Parathyroid adenoma (tissue), 2 donors: Measurements from ENCODE around the gene TRAM2.
A peak's percentile ranks its signal among the peaks of the same experiment; 100 is the strongest.

ENCODE experiments used
- H2AFZ ChIP-seq: fragments of 300-600 bp; sonication (generic); one replicate; pipeline ENCODE4 v1.7.0; 2017; ENCODE audit warnings: antibody characterized with exemption, mild to moderate bottlenecking
- H3K27ac ChIP-seq: fragments of 300-600 bp; sonication (generic); one replicate; pipeline ENCODE4 v1.7.0; 2017
- H3K27me3 ChIP-seq: fragments of 300-600 bp; sonication (generic); one replicate; pipeline ENCODE4 v1.7.0; 2017; ENCODE audit warnings: low read length; ENCODE audit not compliant: control insufficient read depth, insufficient read depth
- H3K36me3 ChIP-seq: fragments of 300-600 bp; sonication (generic); one replicate; pipeline ENCODE4 v1.7.0; 2017; ENCODE audit warnings: low read length; ENCODE audit not compliant: control insufficient read depth, insufficient read depth
- H3K4me1 ChIP-seq: fragments of 300-600 bp; sonication (generic); one replicate; pipeline ENCODE4 v1.7.0; 2017; ENCODE audit warnings: control low read depth
- H3K4me2 ChIP-seq: fragments of 300-600 bp; sonication (generic); one replicate; pipeline ENCODE4 v1.7.0; 2017; ENCODE audit warnings: low read length
- H3K4me3 ChIP-seq: fragments of 300-600 bp; sonication (generic); one replicate; pipeline ENCODE4 v1.7.0; 2017; ENCODE audit warnings: low read depth, low read length
- H3K79me2 ChIP-seq: fragments of 300-600 bp; sonication (generic); one replicate; pipeline ENCODE4 v1.7.0; 2017; ENCODE audit warnings: control low read depth
- H3K9ac ChIP-seq: fragments of 300-600 bp; sonication (generic); one replicate; pipeline ENCODE4 v1.7.0; 2017; ENCODE audit warnings: mild to moderate bottlenecking
- H3K9me3 ChIP-seq: fragments of 300-600 bp; sonication (generic); one replicate; pipeline ENCODE4 v1.7.0; 2017; ENCODE audit warnings: low read length; ENCODE audit not compliant: control insufficient read depth
- CTCF ChIP-seq: fragments of 300-600 bp; sonication (generic); IDR thresholded peaks from one replicate; pipeline ENCODE4 v1.7.0; 2017; ENCODE audit warnings: antibody characterized with exemption, mild to moderate bottlenecking
- donor health status: primary hyperparathyroidism.

The TRAM2 gene

GRCh38 chr6:52524918-52525317 is 51.9 kb downstream of the TRAM2 start:
- Histone ChIP-seq H3K9me3 (no peaks in the 10 kb centered on the region), H3K79me2 (no peaks in the 10 kb centered on the region), H3K4me1 (peaks cover 13% of the 10 kb centered on the region), H3K4me2 (no peak overlapping the region), H3K36me3 (no peaks in the 10 kb centered on the region), H3K9ac (no peak overlapping the region), H3K27me3 (no peaks in the 10 kb centered on the region), H3K4me3 (no peak overlapping the region), H3K27ac (no peak overlapping the region), H2AFZ (no peak overlapping the region)
- no peak for TF ChIP-seq CTCF

GRCh38 chr6:52523378-52524142 is 53.3 kb downstream of the TRAM2 start:
- Histone ChIP-seq H3K36me3 (no peaks in the 10 kb centered on the region), H3K4me1 (peaks cover 13% of the 10 kb centered on the region), H3K27ac (no peak overlapping the region), H2AFZ (no peak overlapping the region), H3K9me3 (no peaks in the 10 kb centered on the region), H3K4me2 (no peak overlapping the region), H3K79me2 (no peaks in the 10 kb centered on the region), H3K4me3 (no peak overlapping the region), H3K9ac (no peak overlapping the region), H3K27me3 (no peaks in the 10 kb centered on the region)
- TF ChIP-seq CTCF: no peak

- Histone ChIP-seq H3K9me3 (no peaks in the 10 kb centered on the region), H3K4me2 (no peak overlapping the region), H3K79me2 (no peaks in the 10 kb centered on the region), H2AFZ (no peak overlapping the region), H3K27ac (no peak overlapping the region), H3K27me3 (no peaks in the 10 kb centered on the region), H3K36me3 (no peaks in the 10 kb centered on the region), H3K4me3 (no peak overlapping the region), H3K4me1 (peaks cover 13% of the 10 kb centered on the region), H3K9ac (no peak overlapping the region)
- TF ChIP-seq CTCF: no peak
Measured at GRCh38 chr6:52522655-52523054, 54.2 kb downstream of the TRAM2 start.

- no peak overlapping the region for H3K9ac ChIP-seq
- peak overlapping the region; percentile 6 for H3K27ac ChIP-seq
- H3K79me2 ChIP-seq: no peaks in the 10 kb centered on the region
- H3K36me3 ChIP-seq: no peaks in the 10 kb centered on the region
- no peak overlapping the region for H3K4me3 ChIP-seq
- no peaks in the 10 kb centered on the region for H3K9me3 ChIP-seq
- TF ChIP-seq CTCF: no peak
- no peak overlapping the region for H3K4me2 ChIP-seq
- H3K27me3 ChIP-seq: no peaks in the 10 kb centered on the region
- peaks cover 13% of the 10 kb centered on the region for H3K4me1 ChIP-seq
- peak overlapping the region; percentile 34 for H2AFZ ChIP-seq
Measured at GRCh38 chr6:52522151-52522626, 54.7 kb downstream of the TRAM2 start.

- H3K27ac ChIP-seq: no peak overlapping the region
- H3K36me3 ChIP-seq: no peaks in the 10 kb centered on the region
- peaks cover 13% of the 10 kb centered on the region for H3K4me1 ChIP-seq
- no peak for TF ChIP-seq CTCF
- no peaks in the 10 kb centered on the region for H3K9me3 ChIP-seq
- no peak overlapping the region for H3K4me2 ChIP-seq
- H3K4me3 ChIP-seq: no peak overlapping the region
- no peaks in the 10 kb centered on the region for H3K27me3 ChIP-seq
- no peaks in the 10 kb centered on the region for H3K79me2 ChIP-seq
- H2AFZ ChIP-seq: no peak overlapping the region
- no peak overlapping the region for H3K9ac ChIP-seq
Measured at GRCh38 chr6:52519618-52520017, 57.2 kb downstream of the TRAM2 start.
